HG02642 (cell line): ENCODE results near the gene SPON1.
"Not testable (repeated sequence)": the region's sequence is repeated elsewhere in the genome, so short reads cannot be mapped to it uniquely, and the experiment has no call there.

Experiments
- ATAC-seq: cut with Tn5 transposase; IDR thresholded peaks from one replicate; pipeline ENCODE4 v1.9.1; 2021; ENCODE audit warnings: mild to moderate bottlenecking; ENCODE audit not compliant: unreplicated experiment, poor library complexity

SPON1 gene

GRCh38 chr11:14029971-14030920 lies 67.7 kb downstream of the SPON1 start:
- no peak for ATAC-seq

- ATAC-seq = not testable (repeated sequence)
Observed at GRCh38 chr11:14035526-14035925, 73.0 kb downstream of the SPON1 start.

DNA sequence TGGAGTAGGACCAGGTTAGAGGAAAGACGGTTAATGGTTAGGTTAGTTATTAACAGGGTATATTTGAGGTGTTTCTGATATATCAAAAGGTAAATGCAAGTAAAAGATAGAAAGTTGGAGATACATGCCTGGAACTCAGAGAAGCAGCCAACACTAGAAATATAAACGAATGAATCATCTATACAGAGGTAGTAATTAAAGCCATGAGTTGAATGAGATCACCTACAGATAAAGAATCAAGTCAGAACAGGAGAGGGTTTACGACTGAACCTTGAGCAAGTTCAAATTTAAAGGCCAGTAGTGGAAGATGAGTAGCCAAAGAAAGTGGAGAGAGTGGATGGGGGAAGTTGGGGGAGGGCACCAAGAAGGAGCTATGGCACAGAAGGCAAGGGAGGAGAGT lies 73.9 kb downstream of the SPON1 start:
- no peak for ATAC-seq

DNA sequence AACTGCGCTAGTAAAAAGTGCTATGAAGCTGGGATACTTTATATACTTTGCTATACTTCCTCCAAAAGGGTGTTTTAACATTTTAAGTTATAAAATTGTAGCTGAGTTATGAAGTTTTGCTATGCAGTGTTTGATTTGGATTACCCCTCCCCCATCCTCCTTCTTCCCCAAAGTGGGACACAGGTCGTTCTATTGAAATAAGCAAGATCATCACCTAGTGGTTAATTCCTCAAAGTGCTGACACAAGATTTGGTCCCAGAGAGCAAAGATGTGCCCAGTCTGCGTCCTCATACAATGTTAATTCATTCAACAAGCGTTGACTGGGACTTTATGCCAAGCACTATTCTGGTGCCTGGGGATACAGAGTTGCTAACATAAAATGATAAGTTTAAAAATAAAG lies 78.5 kb downstream of the SPON1 start:
- ATAC-seq = no peak

GRCh38 chr11:14041565-14041964 lies 79.0 kb downstream of the SPON1 start:
- ATAC-seq = no peak

DNA sequence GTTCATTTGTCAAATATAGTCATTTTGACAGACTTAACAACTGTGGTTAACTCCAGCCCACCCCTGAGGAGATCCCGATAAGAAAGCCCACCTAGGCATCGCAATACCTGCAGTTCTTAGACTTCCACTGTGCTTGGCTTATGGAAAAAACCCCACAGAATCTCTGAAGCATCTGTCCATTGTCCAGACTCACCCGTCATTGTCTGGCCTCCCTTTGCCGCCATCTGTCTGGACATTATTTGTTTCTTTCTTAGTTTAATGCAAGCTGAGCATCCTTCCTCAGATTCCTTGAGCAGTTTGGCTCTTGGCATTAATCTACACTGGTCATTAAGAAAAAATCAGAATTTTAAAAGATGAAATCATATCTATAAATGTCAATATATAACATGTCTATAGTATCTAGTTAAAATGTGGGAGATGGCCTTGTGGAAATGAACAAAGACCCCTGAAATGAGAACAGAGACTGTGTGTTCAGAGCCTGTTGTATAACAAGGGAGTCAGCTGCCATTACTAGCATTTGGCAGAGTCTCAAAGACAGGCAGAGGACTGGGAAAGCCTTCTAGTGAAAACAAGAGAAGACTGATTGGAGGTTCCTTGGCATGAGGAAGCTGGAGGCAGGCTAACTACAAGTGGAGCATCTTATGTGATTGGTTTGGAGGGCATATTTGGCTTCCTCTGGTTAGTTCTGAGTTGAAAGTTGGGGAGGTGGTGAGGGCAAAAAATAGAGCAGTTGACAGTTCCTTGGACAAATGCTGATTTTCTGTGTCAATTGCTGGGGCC lies 80.4 kb downstream of the SPON1 start:
- no peak for ATAC-seq

GRCh38 chr11:14044916-14045315 lies 82.4 kb downstream of the SPON1 start:
- no peak for ATAC-seq

DNA sequence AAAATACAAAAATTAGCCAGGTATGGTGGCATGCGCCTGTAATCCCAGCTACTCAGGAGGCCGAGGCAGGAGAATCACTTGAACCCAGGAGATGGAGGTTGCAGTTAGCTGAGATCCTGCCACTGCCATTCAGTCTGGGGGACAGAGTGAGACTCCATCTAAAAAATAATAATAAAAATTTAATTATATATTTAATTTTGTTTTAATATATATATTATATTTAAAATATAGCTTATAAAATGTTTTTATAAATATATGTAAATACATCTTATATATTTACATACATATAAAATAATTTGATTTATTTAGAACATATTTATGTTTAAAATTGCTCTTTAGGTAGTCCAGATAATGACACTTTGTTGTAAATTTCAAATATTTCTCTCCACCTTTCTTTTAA lies 82.9 kb downstream of the SPON1 start:
- no peak for ATAC-seq

GRCh38 chr11:14052198-14052597 lies 89.7 kb downstream of the SPON1 start:
- no peak for ATAC-seq

DNA sequence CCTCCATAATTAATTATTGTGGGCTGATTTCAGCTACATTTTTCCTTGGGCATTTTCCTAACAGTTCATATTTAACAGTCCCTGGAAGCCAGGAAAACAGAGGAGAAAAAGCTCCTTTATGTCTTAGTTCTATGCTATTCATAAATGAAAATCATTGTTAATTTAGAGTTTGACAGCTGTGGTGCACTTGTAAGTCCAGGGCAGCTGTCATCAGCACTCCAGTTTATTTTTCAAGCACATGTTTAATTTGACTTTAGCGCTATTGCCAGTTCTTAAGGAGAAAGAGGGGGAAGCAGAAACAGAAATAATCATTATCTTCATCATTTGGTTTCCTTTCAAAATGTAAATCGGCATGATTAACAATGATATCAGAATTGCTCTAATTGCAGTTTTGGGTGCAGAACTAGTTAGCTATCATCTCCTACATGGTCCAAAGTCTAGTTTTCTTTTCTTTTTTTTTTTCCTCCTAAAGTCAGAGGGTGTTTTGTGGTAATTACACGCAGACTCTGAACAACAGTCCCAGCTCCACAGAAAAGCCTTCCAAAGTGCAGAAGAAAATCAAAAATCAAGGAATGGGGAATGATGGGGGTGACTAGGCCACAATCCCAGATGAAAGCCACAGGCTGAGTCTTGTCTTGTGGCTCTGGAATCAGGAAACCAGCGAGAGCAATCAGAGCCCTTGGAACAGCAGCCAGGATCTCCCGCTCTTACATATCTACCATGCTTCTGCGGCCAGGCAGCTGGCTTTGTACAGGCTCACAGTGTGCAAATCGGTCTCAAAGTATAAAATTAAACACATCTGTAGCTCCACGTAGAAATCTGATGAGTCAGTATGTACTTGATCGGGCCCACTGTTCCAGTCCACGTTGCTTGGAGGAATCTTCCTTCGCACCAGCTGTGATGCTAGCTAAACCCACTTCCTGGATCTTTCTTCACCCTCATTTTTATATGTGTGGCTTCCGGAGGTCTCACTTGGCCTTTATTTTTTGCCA lies 91.9 kb downstream of the SPON1 start:
- ATAC-seq = no peak

DNA sequence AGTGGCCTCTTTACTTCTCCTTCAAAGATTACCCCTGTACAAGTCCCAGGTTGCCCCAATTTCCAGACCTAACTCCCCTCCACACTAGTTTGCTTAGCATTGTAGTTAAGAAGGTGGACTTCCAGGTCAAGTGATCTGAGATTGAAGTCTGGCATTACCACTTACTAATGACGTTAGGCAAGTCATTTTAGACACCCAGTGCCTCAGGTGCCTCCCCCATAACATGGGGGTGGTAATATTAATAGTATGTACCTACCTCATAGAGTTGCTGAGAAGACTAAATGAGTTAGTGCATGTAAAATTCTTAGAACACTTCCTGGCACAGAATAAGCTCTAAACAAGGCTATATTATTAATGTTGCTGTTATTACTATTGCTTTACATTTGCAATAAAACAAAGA lies 93.4 kb downstream of the SPON1 start:
- no peak for ATAC-seq

GRCh38 chr11:14058061-14058460 lies 95.5 kb downstream of the SPON1 start:
- ATAC-seq = no peak

DNA sequence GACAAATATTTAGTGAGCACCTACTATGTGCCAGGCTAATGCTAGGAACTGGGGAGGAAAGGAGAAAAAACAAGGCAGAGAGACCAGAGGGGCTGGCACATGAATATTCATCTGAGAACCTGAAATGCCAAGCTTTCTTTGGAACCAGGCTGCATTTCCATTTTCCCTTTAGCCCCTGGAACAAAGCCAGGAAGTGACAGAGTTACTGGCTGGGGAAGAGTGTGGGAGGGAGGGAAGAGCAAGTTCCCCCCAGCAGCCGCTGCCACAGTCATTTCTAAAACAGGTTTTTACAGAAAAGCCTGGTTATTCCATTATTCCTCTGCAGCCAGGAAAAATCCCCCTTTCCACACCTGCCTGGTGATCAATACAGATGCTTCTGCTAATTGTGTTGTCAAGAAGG lies 97.0 kb downstream of the SPON1 start:
- no peak for ATAC-seq

GRCh38 chr11:14061721-14062120 lies 99.2 kb downstream of the SPON1 start:
- no peak for ATAC-seq

DNA sequence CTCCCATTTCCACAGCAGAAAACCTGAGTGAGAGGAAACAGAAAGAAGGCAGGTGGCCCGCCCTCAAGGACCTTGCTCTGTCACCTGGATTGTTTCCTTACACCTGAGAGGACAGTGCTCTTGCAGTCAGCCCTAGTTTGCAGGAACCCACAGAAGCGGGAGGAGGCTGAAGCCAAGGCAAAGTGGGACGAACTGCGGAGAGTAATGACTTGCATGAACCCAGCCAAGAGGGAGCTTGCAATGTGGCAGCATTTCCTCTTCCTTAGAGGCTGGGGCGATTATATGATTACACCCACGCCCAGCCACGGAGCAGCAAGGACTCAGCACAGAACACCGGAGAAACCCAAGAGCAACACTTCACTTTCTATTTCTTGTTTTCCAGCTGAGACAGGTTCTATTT lies 102.6 kb downstream of the SPON1 start:
- ATAC-seq = no peak

GRCh38 chr11:14065681-14066080 lies 103.2 kb downstream of the SPON1 start:
- ATAC-seq = no peak

DNA sequence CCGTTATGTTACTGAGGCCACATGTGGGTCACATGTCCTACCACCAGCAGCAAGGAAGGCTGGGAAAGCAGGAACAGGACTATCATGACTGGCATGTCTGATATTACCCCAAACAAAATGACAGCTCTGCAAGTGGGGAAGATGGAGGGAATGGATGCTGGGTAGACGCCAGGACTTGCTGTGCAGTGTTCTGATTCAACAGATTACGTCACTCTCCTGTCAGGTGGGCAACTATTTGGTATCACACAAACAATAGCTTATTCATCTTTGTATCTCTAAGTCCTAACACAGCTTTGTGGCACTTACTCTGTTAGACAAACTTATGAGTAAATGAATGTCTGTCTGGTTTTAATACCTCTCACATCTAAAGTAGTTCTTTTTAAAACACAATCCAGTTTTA lies 105.2 kb downstream of the SPON1 start:
- no peak for ATAC-seq

DNA sequence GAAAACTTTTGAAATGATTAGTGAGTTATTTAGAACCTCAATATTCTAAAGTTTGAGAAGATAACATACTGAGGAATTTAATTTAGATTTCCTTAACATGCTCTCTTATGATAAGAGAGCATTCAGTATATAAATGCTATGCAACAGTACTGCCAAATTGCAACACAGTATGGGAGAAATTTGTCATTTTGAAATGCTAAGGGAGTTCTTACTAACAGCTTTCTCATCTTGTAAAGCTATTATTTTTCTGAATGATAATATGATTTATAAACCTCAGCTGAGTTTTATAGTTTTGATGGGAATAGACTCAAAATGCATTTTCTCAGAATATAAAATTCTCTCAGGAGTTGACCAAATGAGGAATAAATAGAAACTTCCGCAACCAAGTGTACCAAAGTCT lies 108.4 kb downstream of the SPON1 start:
- no peak for ATAC-seq

DNA sequence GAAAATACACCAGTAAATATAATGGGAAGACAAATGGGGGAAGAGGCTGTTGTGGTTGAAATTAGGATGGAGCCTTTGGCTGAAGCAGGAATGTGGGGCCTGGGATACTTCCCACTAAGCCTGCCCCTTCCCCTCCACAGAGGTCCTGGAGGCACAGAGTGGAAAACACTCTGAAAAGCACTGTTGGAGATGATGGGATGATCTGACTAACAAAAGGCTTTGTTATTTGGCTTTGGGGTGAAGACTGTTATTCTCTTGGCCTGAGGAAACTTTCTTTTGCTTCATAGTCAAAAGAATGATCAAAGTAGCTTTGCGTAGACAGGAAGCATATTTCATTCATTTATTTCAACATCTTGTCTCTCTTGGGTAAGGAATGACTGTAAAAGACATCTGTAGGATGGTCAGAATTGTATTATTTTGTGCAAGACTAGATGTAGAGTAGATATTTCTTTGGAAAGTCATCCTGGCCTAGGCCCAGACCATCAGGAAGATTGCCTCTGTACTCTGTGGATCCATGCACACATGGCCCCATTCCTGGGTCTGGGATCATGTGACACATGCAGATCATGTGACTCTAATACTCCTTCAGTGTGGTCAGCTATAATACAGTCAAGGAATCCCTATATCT lies 111.4 kb downstream of the SPON1 start:
- no peak for ATAC-seq
